IMR-90 (cell line): ENCODE data around the gene TP53BP2. TPM values are rescaled to one million over a fixed set of nuclear protein-coding genes. Genes with fewer than 3 reads are reported as not detected.

Experiments
- ATAC-seq: fragments of 200-7000 bp; cut with Tn5 transposase; 2 replicates; pipeline ENCODE4 v1.9.1; 2020; ENCODE audit warnings: low read depth, mild to moderate bottlenecking, moderate library complexity
- BruUV-seq: library from RNA; stranded (reverse); fragments of 400-500 nt; replicated peaks from 2 replicates; lab custom pipeline; 2021; lab: Mats Ljungman, UMichigan
- CTCF ChIA-PET: fragments of 300-600 bp; formaldehyde crosslinking; extraction: SDS; loops from one replicate; lab custom pipeline; 2021; ENCODE audit warnings: antibody characterized with exemption; lab: Yijun Ruan, JAX
- POLR2A ChIA-PET: fragments of 300-600 bp; sonication (Branson Sonifier 250); formaldehyde crosslinking; loops from one replicate; lab custom pipeline; 2022; ENCODE audit warnings: antibody characterized with exemption; ENCODE audit not compliant: unreplicated experiment; lab: Charles Lee
- DNase-seq: peaks from one replicate; pipeline ENCODE4 v3.0.0; 2013
- H2AFZ ChIP-seq: replicated peaks from 2 replicates; pipeline ENCODE3; 2013; ENCODE audit warnings: low read length, mild to moderate bottlenecking; ENCODE audit not compliant: poor library complexity
- H2AK5ac ChIP-seq: 2 replicates; pipeline ENCODE4 v1.6.1; 2013; ENCODE audit warnings: low read depth, low read length, inconsistent platforms
- H2AK9ac ChIP-seq: replicated peaks from 2 replicates; pipeline ENCODE3; 2013; ENCODE audit warnings: mild to moderate bottlenecking, low read depth, low read length, moderate library complexity; ENCODE audit not compliant: poor library complexity
- H2BK120ac ChIP-seq: 2 replicates; pipeline ENCODE4 v1.6.1; 2013; ENCODE audit warnings: low read depth, low read length, inconsistent platforms
- H2BK15ac ChIP-seq: 3 replicates; pipeline ENCODE4 v1.6.1; 2013; ENCODE audit warnings: low read depth, low read length, inconsistent platforms
- H2BK20ac ChIP-seq: 2 replicates; pipeline ENCODE4 v1.6.1; 2013; ENCODE audit warnings: low read depth, mild to moderate bottlenecking, inconsistent platforms, low read length, moderate library complexity
- H2BK5ac ChIP-seq: 2 replicates; pipeline ENCODE4 v1.6.1; 2013; ENCODE audit warnings: mild to moderate bottlenecking, low read depth, low read length, inconsistent platforms; ENCODE audit not compliant: poor library complexity, severe bottlenecking
- H3K14ac ChIP-seq: replicated peaks from 2 replicates; pipeline ENCODE4 v1.6.1; 2013; ENCODE audit warnings: low read depth, low read length, inconsistent platforms
- H3K18ac ChIP-seq: 2 replicates; pipeline ENCODE4 v1.6.1; 2013; ENCODE audit warnings: low read depth, low read length, control low read depth
- H3K23ac ChIP-seq: 2 replicates; pipeline ENCODE4 v1.6.1; 2013; ENCODE audit warnings: low read depth, low read length, inconsistent platforms
- H3K27ac ChIP-seq: 2 replicates; pipeline ENCODE4 v1.5.1; 2013; ENCODE audit warnings: mild to moderate bottlenecking, control low read depth, low read length; ENCODE audit not compliant: insufficient read depth
- H3K27me3 ChIP-seq: 2 replicates; pipeline ENCODE4 v1.6.1; 2013; ENCODE audit warnings: low read length; ENCODE audit not compliant: control insufficient read depth, insufficient read depth
- H3K36me3 ChIP-seq: 2 replicates; pipeline ENCODE4 v1.6.1; 2013; ENCODE audit warnings: low read length, mixed read lengths; ENCODE audit not compliant: control insufficient read depth, insufficient read depth
- H3K4ac ChIP-seq: 2 replicates; pipeline ENCODE4 v1.6.1; 2013; ENCODE audit warnings: low read depth, low read length, inconsistent platforms
- H3K4me1 ChIP-seq: 2 replicates; pipeline ENCODE4 v1.6.1; 2013; ENCODE audit warnings: low read length, mixed read lengths; ENCODE audit not compliant: control insufficient read depth, insufficient read depth
- H3K4me2 ChIP-seq: 2 replicates; pipeline ENCODE4 v1.6.1; 2013; ENCODE audit warnings: low read depth, mild to moderate bottlenecking, control low read depth, low read length, moderate library complexity
- H3K4me3 ChIP-seq: 2 replicates; pipeline ENCODE4 v1.5.1; 2013; ENCODE audit warnings: low read depth, mild to moderate bottlenecking, control low read depth, low read length, moderate library complexity; ENCODE audit not compliant: insufficient read depth
- H3K56ac ChIP-seq: 2 replicates; pipeline ENCODE4 v1.6.1; 2013; ENCODE audit warnings: low read length, inconsistent platforms; ENCODE audit not compliant: insufficient read depth; ENCODE audit errors: extremely low read depth
- H3K79me1 ChIP-seq, 2 experiments: 2 replicates each; pipeline ENCODE4 v1.6.1; 2013; ENCODE audit warnings: low read length in 2 of 2, inconsistent platforms in 1 of 2, low read depth in 1 of 2
- H3K9ac ChIP-seq: 2 replicates; pipeline ENCODE4 v1.6.1; 2013; ENCODE audit warnings: low read depth, low read length, control low read depth
- H3K9me1 ChIP-seq: 2 replicates; pipeline ENCODE4 v1.6.1; 2013; ENCODE audit warnings: low read length, inconsistent platforms; ENCODE audit not compliant: insufficient read depth
- H3K9me3 ChIP-seq: 2 replicates; pipeline ENCODE4 v1.6.1; 2013; ENCODE audit warnings: low read length; ENCODE audit not compliant: control insufficient read depth, insufficient read depth
- H4K20me1 ChIP-seq: 2 replicates; pipeline ENCODE4 v1.6.1; 2013; ENCODE audit warnings: low read length, inconsistent platforms; ENCODE audit not compliant: insufficient read depth
- H4K5ac ChIP-seq: 2 replicates; pipeline ENCODE4 v1.6.1; 2013; ENCODE audit warnings: mild to moderate bottlenecking, low read depth, low read length, control low read depth
- H4K8ac ChIP-seq, 2 experiments: 2 replicates each; pipeline ENCODE4 v1.6.1; 2013; ENCODE audit warnings: low read depth in 2 of 2, low read length in 2 of 2, control low read depth in 1 of 2, inconsistent platforms in 1 of 2
- H4K91ac ChIP-seq: 2 replicates; pipeline ENCODE4 v1.6.1; 2013; ENCODE audit warnings: low read depth, low read length, inconsistent platforms; ENCODE audit not compliant: insufficient read depth
- BHLHE40 ChIP-seq: fragments of 150-350 bp; IDR thresholded peaks from 2 replicates; pipeline ENCODE4 v1.6.1; 2016; ENCODE audit warnings: mild to moderate bottlenecking, low read depth, low read length
- FOS ChIP-seq: fragments of 150-350 bp; IDR thresholded peaks from 2 replicates; pipeline ENCODE4 v1.6.1; 2016; ENCODE audit warnings: low read depth, low read length
- RAD21 ChIP-seq: IDR thresholded peaks from 2 replicates; pipeline ENCODE4 v1.6.1; 2012; ENCODE audit warnings: low read length, improper control_type of control experiment
- WGBS, 2 experiments: methylation state at CpG; one replicate each; pipeline versions ENCODE4 v1.1.5 to v1.1.7; 2013; ENCODE audit warnings: missing lambda C conversion rate in 2 of 2; ENCODE audit not compliant: insufficient read length in 1 of 2; ENCODE audit errors: extremely low coverage in 2 of 2; 5-methylcytosine and 5-hydroxymethylcytosine counted together
- dilution Hi-C: fragments of 300-500 bp; cut with HindIII; formaldehyde crosslinking; loops from one replicate; pipeline ENCODE4 v1.14.3; 2018; ENCODE audit warnings: low sequenced_read_pairs; ENCODE audit not compliant: unreplicated experiment
- in situ Hi-C: fragments of 300-500 bp; cut with MboI; formaldehyde crosslinking; loops from 3 replicates; pipeline ENCODE4 v1.14.3; 2019; ENCODE audit warnings: low sequenced_read_pairs, inconsistent platforms, mixed read lengths
- intact Hi-C: fragments of 100-400 bp; cut with micrococcal nuclease; formaldehyde crosslinking; loops from 2 replicates; pipeline ENCODE4 v1.10.0; 2022
- polyA plus RNA-seq, 3 experiments: library from polyadenylated mRNA; depleted of rRNA; stranded (reverse); fragments of >200 nt; gene quantifications; 2 replicates each; pipeline ENCODE4 v1.2.3, GENCODE V29; 2012; ENCODE audit warnings: low replicate concordance in 1 of 3
- total RNA-seq: library from RNA; depleted of rRNA; stranded (reverse); fragments of >200 nt; gene quantifications from 2 replicates; pipeline ENCODE4 v1.2.3, GENCODE V29; 2012

TP53BP2 gene
- total and polyA plus RNA-seq, 2 of the 4 experiments (the other 2 are of a cell fraction) = 19.9 to 35.0 TPM

DNA sequence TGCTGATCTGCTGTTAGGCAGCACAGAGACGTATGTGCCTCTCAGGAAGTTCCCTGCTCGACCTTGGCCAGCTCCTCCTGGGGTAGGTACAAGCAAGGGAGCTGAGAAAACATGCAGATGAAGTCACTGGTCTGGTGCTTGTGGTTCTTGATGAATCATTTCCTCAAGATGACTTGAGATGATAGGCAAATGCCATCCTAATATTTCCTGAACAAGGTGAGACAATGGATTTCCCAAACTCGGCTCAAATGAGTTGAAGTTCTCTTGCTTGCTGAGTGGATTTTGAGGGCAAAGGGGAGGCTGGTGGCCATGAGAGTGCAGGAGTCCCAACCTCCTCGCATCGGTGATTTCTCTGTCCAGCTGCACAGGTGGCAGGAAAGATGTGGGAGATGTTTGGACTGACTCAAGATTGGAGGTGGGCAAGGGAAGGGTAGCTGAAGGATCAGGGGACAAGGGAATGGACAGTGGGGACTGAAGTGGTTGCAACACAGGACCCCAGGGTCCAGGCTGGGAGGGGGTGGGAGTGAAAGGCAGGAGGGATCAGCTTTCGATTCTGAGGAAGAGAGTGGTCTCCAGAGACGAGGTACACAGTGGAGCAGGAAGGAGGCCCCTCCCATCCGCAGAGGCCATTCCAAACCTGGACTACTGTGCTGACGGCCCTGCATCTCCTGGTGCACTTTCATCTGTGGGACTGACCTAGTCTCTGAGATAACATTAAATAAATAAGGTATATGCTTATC lies 69.5 kb downstream of the TP53BP2 start:
- in situ Hi-C loops (no loop called here), dilution Hi-C loops (no loop called here), intact Hi-C loops (no loop called here)
- Histone ChIP-seq H3K14ac (no peak overlapping the region), H2AK5ac (peak overlapping the region; percentile 75), H3K4me3 (no peak overlapping the region), H3K4me1 (peaks cover 16% of the 10 kb centered on the region), H2AFZ (no peak overlapping the region), H4K8ac (peak overlapping the region; percentile 35 to 37; a peak in 3 of 4 replicates), H3K4me2 (no peak overlapping the region), H3K4ac (peak overlapping the region; percentile 2; the same call in 1 of the 2 replicates), H2BK5ac (peak overlapping the region; percentile 43), H3K18ac (no peak overlapping the region), H3K9me1 (peaks cover 5% of the 10 kb centered on the region), H3K27me3 (no peaks in the 10 kb centered on the region), H3K23ac (peak overlapping the region; percentile 31), H2BK20ac (0 out of 2 replicates have a peak overlapping the region, but pooled peaks have one; percentile 14), H4K91ac (no peak overlapping the region), H2BK15ac (no peak overlapping the region), H3K79me1 (peaks cover 13 to 40% of the 10 kb centered on the region in 2 experiments), H2AK9ac (peak overlapping the region; percentile 47), H3K27ac (peak overlapping the region; percentile 34), H2BK120ac (0 out of 2 replicates have a peak overlapping the region, but pooled peaks have one; percentile 6), H4K20me1 (peaks cover 10% of the 10 kb centered on the region), H3K9ac (no peak overlapping the region), H3K36me3 (peaks cover 55% of the 10 kb centered on the region), H4K5ac (no peak overlapping the region), H3K56ac (no peak overlapping the region), H3K9me3 (no peaks in the 10 kb centered on the region)
- TF ChIP-seq BHLHE40 (peak; percentile 58; the same call in 1 of the 2 replicates), RAD21 (no peak), FOS (peak; percentile 7; the same call in 1 of the 2 replicates)
- ChIA-PET POLR2A (no interaction called here), CTCF (interaction anchor here (0.6 kb wide), 1 partner anchor 12 kb away, joined by 3 read pairs; no protein-coding TSS in a partner anchor)
- DNase-seq (peak; percentile 91), ATAC-seq (peak; percentile 13; the same call in 1 of the 2 replicates)
- 100% methylated on average over 1 of the region's 9 CpGs; no CpG with 5 or more reads in 1 of the 2 experiments for WGBS, 2 experiments
- no TSS peak for BruUV-seq
